Cardiac fibroblast (primary cell): Measurements from ENCODE around the gene CLSTN2.

ENCODE experiments used
- DNase-seq, 2 donors: peaks; one replicate each; pipeline versions ENCODE4 v3.0.0 to v3.0.0-alpha.2; 2010; ENCODE audit warnings: low read depth in 2 of 2
- H3K4me3 ChIP-seq, 2 donors: replicated peaks in 1 of 2; 1 replicate in 1 of 2; 2 replicates in 1 of 2; pipeline ENCODE4 v1.5.1; 2011; ENCODE audit warnings: low read depth in 2 of 2, low read length in 2 of 2, mild to moderate bottlenecking in 2 of 2, moderate library complexity in 1 of 2
- TF ChIP-seq, protein P1 (sequence below): IDR thresholded peaks from one replicate; pipeline ENCODE4 v1.5.1; 2011; ENCODE audit warnings: low read depth, mild to moderate bottlenecking, low read length, inconsistent platforms

Gene CLSTN2

DNA sequence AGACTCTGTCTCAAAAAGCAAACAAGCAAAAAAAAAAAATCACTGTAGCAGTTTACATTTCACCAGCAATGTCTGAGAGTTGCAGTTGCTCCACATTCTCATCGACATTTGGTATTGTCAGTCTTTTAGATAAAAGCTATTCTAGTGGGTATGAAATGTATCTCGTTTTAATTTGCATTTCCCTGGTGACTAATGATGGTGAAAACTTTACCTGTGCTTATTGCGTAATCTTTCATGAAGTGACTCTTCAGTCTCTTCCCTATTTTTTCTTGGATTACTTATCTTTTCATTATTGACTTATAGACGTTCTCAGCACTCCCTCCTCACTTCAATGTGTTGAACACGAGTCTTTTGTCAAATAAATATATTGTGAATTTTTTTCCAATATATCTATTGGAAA is 37.2 kb upstream of the CLSTN2 start:
- no peak for DNase-seq
- TF ChIP-seq, protein P1, sequence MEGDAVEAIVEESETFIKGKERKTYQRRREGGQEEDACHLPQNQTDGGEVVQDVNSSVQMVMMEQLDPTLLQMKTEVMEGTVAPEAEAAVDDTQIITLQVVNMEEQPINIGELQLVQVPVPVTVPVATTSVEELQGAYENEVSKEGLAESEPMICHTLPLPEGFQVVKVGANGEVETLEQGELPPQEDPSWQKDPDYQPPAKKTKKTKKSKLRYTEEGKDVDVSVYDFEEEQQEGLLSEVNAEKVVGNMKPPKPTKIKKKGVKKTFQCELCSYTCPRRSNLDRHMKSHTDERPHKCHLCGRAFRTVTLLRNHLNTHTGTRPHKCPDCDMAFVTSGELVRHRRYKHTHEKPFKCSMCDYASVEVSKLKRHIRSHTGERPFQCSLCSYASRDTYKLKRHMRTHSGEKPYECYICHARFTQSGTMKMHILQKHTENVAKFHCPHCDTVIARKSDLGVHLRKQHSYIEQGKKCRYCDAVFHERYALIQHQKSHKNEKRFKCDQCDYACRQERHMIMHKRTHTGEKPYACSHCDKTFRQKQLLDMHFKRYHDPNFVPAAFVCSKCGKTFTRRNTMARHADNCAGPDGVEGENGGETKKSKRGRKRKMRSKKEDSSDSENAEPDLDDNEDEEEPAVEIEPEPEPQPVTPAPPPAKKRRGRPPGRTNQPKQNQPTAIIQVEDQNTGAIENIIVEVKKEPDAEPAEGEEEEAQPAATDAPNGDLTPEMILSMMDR, result no peak
- H3K4me3 ChIP-seq, result no peak overlapping the region

DNA sequence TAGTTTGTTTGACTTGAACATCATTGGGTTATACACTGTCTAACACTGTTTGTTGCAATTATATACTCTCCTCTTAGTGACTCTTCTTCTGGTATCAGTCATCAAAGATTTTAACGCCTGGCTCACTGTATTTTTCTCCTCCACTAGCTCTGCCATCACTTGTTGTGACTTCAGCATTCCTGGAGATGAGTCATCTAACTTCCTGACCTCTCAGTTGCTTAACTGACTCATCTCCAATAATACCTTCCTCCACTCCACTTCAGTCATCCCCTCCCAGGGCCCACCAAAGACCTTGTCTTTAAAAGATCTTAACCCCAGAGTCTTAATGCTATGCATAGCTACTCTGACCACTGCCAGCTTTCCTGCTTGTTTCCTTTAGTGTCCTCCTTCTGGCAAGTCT is 28.6 kb upstream of the CLSTN2 start:
- H3K4me3 ChIP-seq, result no peak overlapping the region
- DNase-seq, result peak; percentile 3 to 41
- TF ChIP-seq, protein P1, result no peak

DNA sequence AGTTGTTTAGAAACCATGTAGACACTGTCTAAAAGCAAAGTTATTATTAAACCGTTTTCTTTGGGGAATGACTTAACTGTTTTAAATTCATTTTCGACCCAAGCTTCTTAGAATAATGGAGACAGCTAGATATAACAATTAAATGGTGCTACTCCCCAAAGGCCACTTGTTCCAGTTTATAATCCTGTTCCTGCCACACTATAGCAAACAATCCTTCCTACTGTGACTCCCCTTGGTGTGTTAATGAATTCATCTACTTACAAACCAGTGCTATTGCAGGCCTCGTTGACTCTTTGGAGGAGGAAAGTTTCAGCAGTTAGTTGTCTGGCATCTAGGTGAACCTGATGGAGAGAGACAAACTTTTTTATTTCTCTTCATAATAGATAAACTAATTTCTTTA is 25.2 kb upstream of the CLSTN2 start:
- TF ChIP-seq, protein P1, result no peak

DNA sequence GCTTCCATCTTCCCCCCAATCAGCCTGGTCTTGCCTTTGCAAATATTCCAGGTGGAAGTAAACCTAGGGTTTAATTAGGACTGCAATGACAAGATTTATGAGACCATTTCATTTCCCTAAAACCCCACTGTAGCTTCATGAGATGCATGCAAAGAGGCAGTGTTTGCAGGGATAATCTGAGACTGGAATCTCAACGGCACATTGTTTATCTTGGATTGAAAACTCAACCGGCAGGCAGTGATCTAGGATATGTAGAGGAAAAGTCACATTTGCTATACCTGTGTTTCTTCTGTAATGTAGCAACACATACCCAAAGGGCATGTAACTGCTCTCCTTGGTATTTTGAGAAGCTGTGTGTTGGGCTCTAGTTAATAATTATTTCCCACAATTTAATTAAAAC is 18.7 kb upstream of the CLSTN2 start:
- TF ChIP-seq, protein P1, result no peak
- no peak for DNase-seq
- no peak overlapping the region for H3K4me3 ChIP-seq

More for the DNA sequence above, 25.2 kb upstream of the CLSTN2 start:
- DNase-seq, result no peak
- no peak overlapping the region for H3K4me3 ChIP-seq

DNA sequence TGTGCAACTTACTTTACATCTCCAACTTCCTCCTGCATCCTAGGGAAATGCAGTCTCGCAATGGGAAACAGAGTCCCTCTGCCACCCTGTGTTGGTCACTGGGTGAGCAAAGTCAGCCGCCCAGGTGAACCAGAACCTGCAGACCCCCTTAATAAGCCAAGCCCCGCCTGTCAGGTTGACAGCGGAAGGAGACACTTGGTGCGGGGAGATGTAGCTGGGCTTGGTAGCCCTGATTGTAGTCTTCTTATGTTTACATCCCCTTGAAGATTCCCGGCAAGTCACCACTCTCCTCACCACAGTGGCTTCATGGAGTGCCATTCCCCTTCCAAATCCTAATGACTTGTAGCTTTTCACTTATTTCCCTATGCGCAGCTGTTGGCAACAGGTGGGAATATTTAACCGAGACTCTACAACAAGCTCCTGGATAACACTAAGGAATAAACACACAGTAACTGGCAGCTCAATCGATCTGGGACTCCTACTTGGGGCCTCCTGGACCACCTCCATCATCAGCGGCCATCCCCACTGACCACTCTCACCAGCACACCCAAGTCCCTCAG is 17.7 kb upstream of the CLSTN2 start:
- no peak overlapping the region for H3K4me3 ChIP-seq
- DNase-seq, result no peak
- TF ChIP-seq, protein P1, result no peak

DNA sequence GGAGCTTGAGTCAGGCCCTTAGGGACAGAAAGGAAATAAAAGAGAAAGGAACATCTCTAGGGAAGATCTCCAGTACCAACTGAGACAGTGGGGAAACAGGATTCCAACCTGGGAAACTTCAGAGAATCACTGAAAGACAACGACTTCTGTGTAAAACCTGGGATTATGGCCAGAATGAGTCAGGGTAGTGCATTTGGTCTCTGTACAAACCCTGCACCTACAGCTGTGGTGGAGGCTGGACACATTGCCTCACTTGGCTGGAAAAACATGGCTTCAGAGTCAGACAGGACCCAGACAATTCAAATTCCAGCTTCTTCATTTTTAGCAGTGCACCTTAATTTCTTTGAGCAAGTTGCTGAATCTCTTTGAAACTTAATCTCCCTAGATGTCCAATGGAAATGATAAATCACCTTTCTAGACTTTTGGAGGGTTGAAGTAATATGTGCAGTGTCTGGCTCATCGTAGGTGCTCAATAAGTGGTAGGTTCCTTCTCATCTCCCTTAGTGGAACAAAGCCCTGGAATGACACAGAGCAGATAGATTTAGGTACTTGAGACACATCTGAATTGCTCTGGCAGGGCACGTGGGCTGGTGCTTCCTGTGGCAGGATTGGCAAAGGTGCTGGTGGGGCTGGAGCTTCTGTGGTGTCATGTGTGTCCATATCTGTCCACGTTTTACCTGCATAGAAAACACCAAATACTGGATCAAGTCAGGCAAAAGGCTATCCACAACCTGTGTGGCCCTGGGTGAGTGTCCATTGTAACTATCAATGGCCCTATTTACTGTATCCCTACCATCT is 6.1 kb upstream of the CLSTN2 start:
- DNase-seq, result no peak
- H3K4me3 ChIP-seq, result no peak overlapping the region
- TF ChIP-seq, protein P1, result no peak

DNA sequence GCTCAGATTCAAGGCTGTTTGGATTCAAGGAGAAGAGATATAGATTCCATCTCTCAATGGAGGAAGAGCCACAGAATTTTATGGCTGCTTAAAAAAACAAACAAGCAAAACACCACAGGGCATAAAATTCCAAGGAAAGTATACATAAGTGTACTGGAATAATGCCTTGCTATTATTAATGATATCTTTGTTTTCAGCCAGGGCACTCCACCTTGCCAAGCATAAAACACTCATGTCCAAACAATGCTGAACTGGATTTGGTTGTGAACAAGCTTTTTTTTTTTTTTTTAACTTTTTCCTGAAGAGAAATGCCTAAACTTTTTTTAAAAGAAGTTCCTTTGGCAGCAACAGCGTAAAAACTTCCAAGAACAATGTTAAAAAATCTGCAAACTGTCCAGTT is 4.8 kb upstream of the CLSTN2 start:
- TF ChIP-seq, protein P1, result no peak
- no peak for DNase-seq

More for the DNA sequence above, 4.8 kb upstream of the CLSTN2 start:
- no peak overlapping the region for H3K4me3 ChIP-seq
